KMS-11 (cell line): ENCODE data around the gene PDCD1LG2.
A peak's percentile ranks its signal among the peaks of the same experiment; 100 is the strongest.

Experiments used
- H2AFZ ChIP-seq: fragments of 200-600 bp; sonication (generic); 2 replicates; pipeline ENCODE4 v1.6.1; 2016; ENCODE audit warnings: antibody characterized with exemption, mixed run types, low read depth
- H3K27ac ChIP-seq: fragments of 200-600 bp; sonication (generic); 2 replicates; pipeline ENCODE4 v1.6.1; 2016; ENCODE audit warnings: mild to moderate bottlenecking, mixed run types
- H3K27me3 ChIP-seq: fragments of 200-600 bp; sonication (generic); 2 replicates; pipeline ENCODE4 v1.6.1; 2017; ENCODE audit warnings: mild to moderate bottlenecking, low read depth, mixed run types, moderate library complexity; ENCODE audit not compliant: insufficient read depth
- H3K36me3 ChIP-seq: fragments of 200-600 bp; sonication (generic); 2 replicates; pipeline ENCODE4 v1.6.1; 2017; ENCODE audit warnings: mild to moderate bottlenecking, mixed run types; ENCODE audit not compliant: insufficient read depth
- H3K4me1 ChIP-seq: fragments of 200-600 bp; sonication (generic); 2 replicates; pipeline ENCODE4 v1.6.1; 2016; ENCODE audit warnings: mild to moderate bottlenecking, low read depth, mixed run types; ENCODE audit not compliant: poor library complexity, severe bottlenecking
- H3K4me2 ChIP-seq: fragments of 200-600 bp; sonication (generic); 2 replicates; pipeline ENCODE4 v1.7.0; 2016; ENCODE audit warnings: mild to moderate bottlenecking, mixed run types
- H3K4me3 ChIP-seq: fragments of 200-600 bp; sonication (generic); IDR thresholded peaks from 2 replicates; pipeline ENCODE4 v1.6.1; 2017; ENCODE audit warnings: low read depth, low read length, mixed read lengths; ENCODE audit not compliant: insufficient read depth
- H3K79me2 ChIP-seq: fragments of 200-600 bp; sonication (generic); 2 replicates; pipeline ENCODE4 v1.6.1; 2016; ENCODE audit warnings: low read depth, mixed run types; ENCODE audit not compliant: insufficient read depth
- H3K9ac ChIP-seq: fragments of 200-600 bp; sonication (generic); 2 replicates; pipeline ENCODE4 v1.6.1; 2016; ENCODE audit warnings: mild to moderate bottlenecking, mixed run types
- H4K20me1 ChIP-seq: fragments of 200-600 bp; sonication (generic); 2 replicates; pipeline ENCODE4 v1.6.1; 2016; ENCODE audit warnings: mild to moderate bottlenecking, mixed run types; ENCODE audit not compliant: insufficient read depth
- TF ChIP-seq, protein P1 (sequence below): fragments of 200-600 bp; sonication (generic); conservative IDR thresholded peaks from 2 replicates; pipeline ENCODE4 v1.6.1; 2017; ENCODE audit warnings: low read depth, mild to moderate bottlenecking, antibody characterized with exemption, low read length, moderate library complexity, mixed read lengths

Gene PDCD1LG2

DNA sequence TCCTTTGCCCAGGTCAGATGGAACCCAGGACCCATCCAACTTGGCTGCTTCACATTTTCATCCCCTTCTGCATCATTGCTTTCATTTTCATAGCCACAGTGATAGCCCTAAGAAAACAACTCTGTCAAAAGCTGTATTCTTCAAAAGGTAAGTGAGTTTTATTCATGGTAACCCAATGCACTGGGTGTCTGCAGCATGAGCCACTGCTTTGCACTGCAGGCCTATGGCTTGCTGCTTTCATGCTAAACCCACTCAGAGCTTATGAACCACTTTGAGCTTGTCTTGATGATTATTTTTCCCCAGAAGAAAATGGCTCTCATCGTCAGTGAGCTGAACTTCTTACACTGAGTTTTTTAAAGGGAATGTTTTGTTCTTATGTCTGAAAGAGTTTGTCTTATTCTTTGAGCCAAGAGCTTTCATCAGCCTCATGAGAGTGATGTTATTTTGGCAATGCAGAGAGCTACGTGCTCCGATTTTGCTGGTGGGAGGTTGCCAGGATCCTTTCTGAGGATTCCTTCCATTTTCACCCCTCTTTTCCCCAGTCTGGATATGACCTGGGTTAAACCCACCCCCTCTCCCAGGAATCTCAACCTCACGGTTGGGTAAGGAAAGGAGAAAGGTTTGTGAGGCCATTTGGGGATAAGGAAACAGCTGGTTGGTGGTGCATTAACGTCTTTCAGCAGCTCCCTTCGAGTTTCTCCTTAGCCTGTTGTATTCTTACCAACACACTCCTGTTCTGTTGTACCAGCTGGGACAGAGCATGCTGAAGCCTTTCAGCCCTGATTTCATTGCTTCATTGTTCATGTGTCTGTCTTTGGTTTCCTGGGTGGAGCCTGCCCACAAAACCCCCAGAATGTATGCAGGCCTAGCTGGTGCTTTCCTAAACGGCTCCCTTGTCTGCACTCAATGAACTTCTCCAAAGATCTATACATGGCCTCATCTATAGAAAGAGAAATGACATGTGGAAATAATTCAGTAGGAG lies 47.6 kb downstream of the PDCD1LG2 start:
- Histone ChIP-seq H3K27ac (0 out of 2 replicates have a peak overlapping the region, but pooled peaks have one; percentile 9), H3K4me2 (peak overlapping the region; percentile 43; the same call in 1 of the 2 replicates), H3K79me2 (no peaks in the 10 kb centered on the region), H4K20me1 (no peaks in the 10 kb centered on the region), H2AFZ (peak overlapping the region; percentile 8; the same call in 1 of the 2 replicates), H3K4me1 (peaks cover 19% of the 10 kb centered on the region), H3K4me3 (no peak overlapping the region), H3K36me3 (no peaks in the 10 kb centered on the region), H3K27me3 (no peaks in the 10 kb centered on the region), H3K9ac (no peak overlapping the region)
- TF ChIP-seq, protein P1, sequence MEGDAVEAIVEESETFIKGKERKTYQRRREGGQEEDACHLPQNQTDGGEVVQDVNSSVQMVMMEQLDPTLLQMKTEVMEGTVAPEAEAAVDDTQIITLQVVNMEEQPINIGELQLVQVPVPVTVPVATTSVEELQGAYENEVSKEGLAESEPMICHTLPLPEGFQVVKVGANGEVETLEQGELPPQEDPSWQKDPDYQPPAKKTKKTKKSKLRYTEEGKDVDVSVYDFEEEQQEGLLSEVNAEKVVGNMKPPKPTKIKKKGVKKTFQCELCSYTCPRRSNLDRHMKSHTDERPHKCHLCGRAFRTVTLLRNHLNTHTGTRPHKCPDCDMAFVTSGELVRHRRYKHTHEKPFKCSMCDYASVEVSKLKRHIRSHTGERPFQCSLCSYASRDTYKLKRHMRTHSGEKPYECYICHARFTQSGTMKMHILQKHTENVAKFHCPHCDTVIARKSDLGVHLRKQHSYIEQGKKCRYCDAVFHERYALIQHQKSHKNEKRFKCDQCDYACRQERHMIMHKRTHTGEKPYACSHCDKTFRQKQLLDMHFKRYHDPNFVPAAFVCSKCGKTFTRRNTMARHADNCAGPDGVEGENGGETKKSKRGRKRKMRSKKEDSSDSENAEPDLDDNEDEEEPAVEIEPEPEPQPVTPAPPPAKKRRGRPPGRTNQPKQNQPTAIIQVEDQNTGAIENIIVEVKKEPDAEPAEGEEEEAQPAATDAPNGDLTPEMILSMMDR = no peak

DNA sequence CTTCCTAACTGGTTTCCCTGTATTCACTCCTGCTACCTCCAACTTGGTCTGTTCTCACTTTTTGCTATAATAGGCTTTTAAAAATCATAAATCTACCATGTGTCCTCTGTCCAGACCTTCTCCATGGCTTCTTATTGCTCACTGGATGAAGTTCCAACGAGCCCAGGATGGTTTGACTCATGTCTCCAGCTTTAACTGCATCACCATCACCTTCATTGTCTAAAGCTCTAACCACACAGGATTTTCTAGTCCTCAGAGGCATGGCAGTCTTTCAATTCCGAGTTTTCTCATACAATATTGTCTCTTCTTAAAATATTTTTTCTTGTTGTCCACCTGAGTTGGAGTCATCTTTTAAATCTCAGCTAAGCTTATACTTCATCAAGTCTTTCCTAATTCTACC lies 49.3 kb downstream of the PDCD1LG2 start:
- no peak overlapping the region for H2AFZ ChIP-seq
- peaks cover 19% of the 10 kb centered on the region for H3K4me1 ChIP-seq
- H3K36me3 ChIP-seq = no peaks in the 10 kb centered on the region
- no peaks in the 10 kb centered on the region for H3K79me2 ChIP-seq
- no peak overlapping the region for H3K4me2 ChIP-seq
- H3K27me3 ChIP-seq = no peaks in the 10 kb centered on the region
- no peaks in the 10 kb centered on the region for H4K20me1 ChIP-seq
- TF ChIP-seq, protein P1 = no peak
- no peak overlapping the region for H3K4me3 ChIP-seq
- no peak overlapping the region for H3K27ac ChIP-seq
- H3K9ac ChIP-seq = no peak overlapping the region

DNA sequence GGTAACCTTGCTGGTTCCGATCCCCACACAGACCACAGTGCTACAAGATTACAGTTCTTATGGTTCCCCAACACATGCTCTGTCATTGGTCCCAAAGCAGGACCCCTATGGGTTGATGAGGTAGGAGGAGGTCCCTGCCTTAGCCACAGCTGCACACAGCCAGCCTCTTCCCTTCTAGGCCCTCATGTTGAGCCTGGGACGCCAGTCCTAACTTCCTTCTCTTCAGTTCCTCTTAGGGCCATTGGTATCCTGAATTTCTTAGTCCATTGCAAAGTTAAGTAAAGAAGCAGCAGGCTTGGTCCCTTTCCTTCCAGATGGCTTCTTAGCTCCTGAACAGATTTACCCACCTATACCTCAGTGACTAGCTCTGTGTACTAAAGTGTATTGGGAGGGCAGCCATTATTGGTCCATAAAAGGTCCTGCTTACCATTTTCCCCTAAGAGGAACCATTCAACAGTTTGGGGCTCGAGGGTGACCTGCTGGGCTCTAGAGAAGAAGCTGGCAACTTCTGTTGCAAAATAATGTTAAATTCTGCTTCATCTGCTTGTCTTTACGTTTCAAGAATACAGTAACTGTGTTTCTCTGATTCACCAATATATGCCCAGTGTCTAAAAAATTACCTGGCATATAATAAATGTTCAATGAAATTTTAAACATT lies 50.2 kb downstream of the PDCD1LG2 start:
- H3K9ac ChIP-seq = no peak overlapping the region
- TF ChIP-seq, protein P1 = no peak
- H4K20me1 ChIP-seq = no peaks in the 10 kb centered on the region
- H3K27ac ChIP-seq = no peak overlapping the region
- H3K36me3 ChIP-seq = no peaks in the 10 kb centered on the region
- no peak overlapping the region for H3K4me3 ChIP-seq
- H3K27me3 ChIP-seq = no peaks in the 10 kb centered on the region
- H3K4me1 ChIP-seq = peaks cover 19% of the 10 kb centered on the region
- no peak overlapping the region for H3K4me2 ChIP-seq
- H3K79me2 ChIP-seq = no peaks in the 10 kb centered on the region
- H2AFZ ChIP-seq = no peak overlapping the region

DNA sequence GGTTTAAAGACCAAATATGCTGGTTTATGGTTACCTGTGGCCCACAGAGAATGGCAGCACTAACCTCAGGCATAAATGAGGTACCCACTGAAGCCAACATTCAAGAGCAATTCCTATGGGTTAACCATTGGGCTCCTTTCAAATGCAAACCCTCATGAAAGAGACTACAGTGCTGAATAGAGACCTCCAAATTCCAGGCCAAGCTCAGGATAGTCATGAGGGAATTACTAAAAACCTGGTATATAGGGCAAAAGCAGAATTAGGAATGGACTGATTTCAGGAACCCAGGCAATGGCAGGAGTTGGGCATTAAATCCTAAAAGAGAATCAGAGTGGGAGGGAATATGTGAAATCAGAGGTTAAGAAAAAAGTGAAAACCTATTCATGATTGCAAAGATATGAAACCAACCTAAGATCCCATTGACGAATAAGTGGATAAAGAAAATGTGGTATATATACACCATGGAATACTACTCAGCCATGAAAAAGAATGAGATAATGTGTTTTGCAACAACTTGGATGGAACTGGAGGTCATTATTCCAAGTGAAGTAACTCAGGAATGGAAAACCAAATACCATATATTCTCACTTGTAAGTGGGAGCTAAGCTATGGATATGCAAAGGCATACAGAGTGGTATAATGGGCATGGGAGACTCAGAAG lies 51.6 kb downstream of the PDCD1LG2 start:
- no peak overlapping the region for H3K27ac ChIP-seq

More for the DNA sequence above, 51.6 kb downstream of the PDCD1LG2 start:
- Histone ChIP-seq H3K79me2 (no peaks in the 10 kb centered on the region), H4K20me1 (no peaks in the 10 kb centered on the region), H3K27me3 (no peaks in the 10 kb centered on the region), H3K4me2 (no peak overlapping the region), H2AFZ (no peak overlapping the region), H3K4me3 (no peak overlapping the region), H3K9ac (no peak overlapping the region), H3K4me1 (peaks cover 19% of the 10 kb centered on the region), H3K36me3 (no peaks in the 10 kb centered on the region)
- TF ChIP-seq, protein P1 = no peak
